ENCODE data around the gene SPRY1.

DNA sequence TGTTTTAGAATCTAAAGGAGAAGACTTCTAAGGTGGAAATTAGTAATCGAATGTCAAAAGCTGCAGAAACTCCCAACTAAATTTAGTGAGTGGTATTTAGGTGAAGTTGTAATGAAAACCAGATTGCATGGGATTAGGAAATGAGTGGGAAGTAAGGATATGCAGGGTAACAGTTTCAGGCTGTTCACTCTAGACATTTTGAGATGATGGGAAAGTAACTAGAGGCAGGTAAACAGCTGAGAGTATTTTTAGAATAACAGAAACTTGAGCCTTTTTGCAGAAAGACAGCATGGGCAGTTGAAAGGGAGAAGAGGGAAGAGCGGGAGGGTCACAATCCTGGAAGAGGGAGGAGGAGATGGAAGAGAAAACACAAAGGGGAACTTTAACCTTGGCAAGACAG lies 12.7 kb downstream of the SPRY1 start:
- TF ChIP-seq CTCF (IDR thresholded peaks at IDR 0.05; ENCODE audit: low read length): no peak
- no peak for TF ChIP-seq EZH2 (optimal IDR thresholded peaks at IDR 0.05; ENCODE audit: low read depth, low read length)

Data from MM.1S (cell line).